Epithelial cell of esophagus (primary cell): ENCODE data around the gene TRIM46.

ENCODE experiments used
- DNase-seq: peaks from one replicate; pipeline ENCODE4 v3.0.0; 2010; ENCODE audit warnings: low read depth
- H3K4me3 ChIP-seq: 2 replicates; pipeline ENCODE4 v1.5.1; 2011; ENCODE audit warnings: mild to moderate bottlenecking, low read length, control low read depth
- CTCF ChIP-seq: IDR thresholded peaks from 2 replicates; pipeline ENCODE4 v1.5.1; 2011; ENCODE audit warnings: low read depth, mild to moderate bottlenecking, low read length, control low read depth, inconsistent platforms; ENCODE audit not compliant: insufficient read depth; ENCODE audit errors: missing control alignments

Gene TRIM46

DNA sequence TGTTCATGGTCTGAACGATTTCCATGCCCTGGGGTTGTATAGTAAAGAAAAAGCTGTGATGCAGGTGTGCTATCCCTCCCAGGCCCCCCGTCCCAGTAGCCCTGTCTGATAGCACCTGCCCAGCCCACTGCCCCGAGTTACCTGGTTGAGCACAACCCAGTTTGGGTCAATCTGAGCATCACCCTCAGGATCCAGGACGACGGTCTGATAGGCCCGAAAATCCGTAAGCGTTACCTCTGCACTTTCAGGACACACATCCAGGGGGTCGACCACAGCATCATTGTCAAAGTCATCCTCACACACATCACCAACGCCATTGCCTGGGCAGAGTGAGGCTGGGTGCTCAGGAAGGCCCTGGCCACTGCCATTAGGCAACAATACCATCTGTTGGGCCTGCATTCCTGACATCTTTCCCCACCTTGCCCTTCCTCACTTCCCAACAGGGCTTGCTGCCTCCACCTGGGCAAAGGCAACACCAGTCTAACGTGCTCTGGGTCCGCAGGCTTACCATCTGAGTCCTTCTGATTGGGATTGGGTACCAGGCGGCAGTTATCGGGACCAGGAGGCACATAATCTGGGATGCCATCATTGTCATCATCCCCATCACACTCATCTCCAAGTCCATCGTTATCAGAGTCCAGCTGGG is 24.4 kb downstream of the TRIM46 start:
- no peak overlapping the region for H3K4me3 ChIP-seq
- TF ChIP-seq CTCF, result no peak
- no peak for DNase-seq

DNA sequence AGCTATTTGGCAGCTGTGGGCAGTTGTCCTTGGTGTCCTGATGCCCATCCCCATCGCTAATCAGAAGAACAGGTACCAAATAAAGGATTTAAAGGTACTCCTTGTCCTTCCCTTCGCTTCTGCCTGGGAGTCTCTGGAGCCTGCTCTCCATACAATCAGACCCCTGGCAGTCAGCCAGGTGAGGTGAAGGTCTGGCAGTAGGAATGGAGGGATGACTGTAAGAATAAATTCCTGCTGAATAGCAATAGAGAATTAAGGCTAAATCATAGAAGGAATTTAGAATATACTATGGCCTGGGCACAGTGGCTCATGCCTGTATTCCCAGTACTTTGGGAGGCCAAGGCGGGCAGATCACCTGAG is 24.9 kb downstream of the TRIM46 start:
- no peak for TF ChIP-seq CTCF
- DNase-seq, result no peak
- no peak overlapping the region for H3K4me3 ChIP-seq

DNA sequence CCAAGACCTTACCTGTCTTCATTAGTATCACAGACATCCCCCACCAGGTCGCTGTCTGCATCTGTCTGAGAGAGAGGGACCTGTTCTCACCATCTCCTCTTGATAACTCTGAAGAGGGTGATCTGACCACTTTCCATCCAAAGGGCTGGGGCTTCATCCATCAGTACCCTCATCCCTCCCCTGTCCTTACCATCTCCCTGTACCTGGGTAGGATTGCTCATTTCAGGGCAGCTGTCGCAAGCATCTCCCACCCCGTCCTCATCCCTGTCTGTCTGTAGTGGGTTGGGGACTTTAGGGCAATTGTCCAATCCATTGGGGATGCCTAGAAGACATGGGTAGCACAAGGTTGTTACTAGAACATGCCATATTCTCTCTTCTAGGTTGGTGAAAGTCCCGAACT is 26.1 kb downstream of the TRIM46 start:
- no peak for TF ChIP-seq CTCF
- no peak for DNase-seq
- H3K4me3 ChIP-seq, result no peak overlapping the region

- H3K4me3 ChIP-seq, result no peak overlapping the region
- no peak for DNase-seq
- TF ChIP-seq CTCF, result no peak
Observed at GRCh38 chr1:155200920-155201319, 27.3 kb downstream of the TRIM46 start.

GRCh38 chr1:155202198-155202597 is 28.5 kb downstream of the TRIM46 start:
- TF ChIP-seq CTCF, result no peak
- no peak overlapping the region for H3K4me3 ChIP-seq
- no peak for DNase-seq

DNA sequence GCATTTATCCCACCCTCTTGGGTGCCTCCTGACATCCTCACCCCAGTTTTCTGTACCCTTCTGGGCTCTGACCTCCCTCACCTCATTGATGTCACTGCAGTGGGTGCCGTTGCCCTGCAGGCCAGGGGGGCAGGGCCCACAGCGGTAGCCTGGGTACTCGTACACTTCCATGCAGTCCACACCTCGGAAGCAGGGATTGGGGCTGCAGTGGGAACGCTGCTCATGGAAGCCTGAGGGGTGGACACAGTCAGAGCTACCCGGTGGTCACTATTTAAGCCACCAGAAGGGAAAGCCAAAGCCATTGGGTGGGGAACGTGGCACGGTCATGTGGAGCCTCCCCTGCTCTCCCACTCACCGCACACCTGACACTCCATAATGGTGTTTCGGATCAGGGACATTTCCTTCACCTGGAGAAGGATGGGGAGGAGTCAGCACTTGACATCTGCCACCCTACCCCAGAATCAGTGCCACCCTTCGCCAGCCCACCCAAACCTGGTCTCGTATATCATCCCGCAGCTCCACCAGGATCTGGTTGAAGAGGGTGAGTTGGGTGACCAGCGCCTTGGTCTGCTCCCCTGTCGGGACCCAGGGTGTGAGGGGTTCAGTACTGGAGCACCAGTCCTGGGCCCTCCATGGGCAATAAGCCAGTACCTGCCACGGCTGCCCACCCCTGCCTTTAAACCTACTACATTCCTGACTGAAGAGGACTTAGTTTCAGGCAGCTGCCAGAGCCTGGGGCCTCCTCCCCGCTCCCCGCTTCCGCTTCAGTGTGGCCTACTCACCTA is 29.3 kb downstream of the TRIM46 start:
- DNase-seq, result no peak
- no peak for TF ChIP-seq CTCF
- H3K4me3 ChIP-seq, result no peak overlapping the region

- no peak for TF ChIP-seq CTCF
- no peak overlapping the region for H3K4me3 ChIP-seq
- DNase-seq, result no peak
Observed at GRCh38 chr1:155205035-155205434, 31.4 kb downstream of the TRIM46 start.
